Skeletal muscle cell (primary cell): ENCODE results near the gene WDR90.

Source experiments
- DNase-seq: peaks from one replicate; pipeline ENCODE4 v3.0.0-alpha.2; 2010; ENCODE audit warnings: low read depth
- H3K4me3 ChIP-seq: 2 replicates; pipeline ENCODE4 v1.5.1; 2011; ENCODE audit warnings: low read depth, mild to moderate bottlenecking, control low read depth, low read length, moderate library complexity

Gene WDR90

DNA sequence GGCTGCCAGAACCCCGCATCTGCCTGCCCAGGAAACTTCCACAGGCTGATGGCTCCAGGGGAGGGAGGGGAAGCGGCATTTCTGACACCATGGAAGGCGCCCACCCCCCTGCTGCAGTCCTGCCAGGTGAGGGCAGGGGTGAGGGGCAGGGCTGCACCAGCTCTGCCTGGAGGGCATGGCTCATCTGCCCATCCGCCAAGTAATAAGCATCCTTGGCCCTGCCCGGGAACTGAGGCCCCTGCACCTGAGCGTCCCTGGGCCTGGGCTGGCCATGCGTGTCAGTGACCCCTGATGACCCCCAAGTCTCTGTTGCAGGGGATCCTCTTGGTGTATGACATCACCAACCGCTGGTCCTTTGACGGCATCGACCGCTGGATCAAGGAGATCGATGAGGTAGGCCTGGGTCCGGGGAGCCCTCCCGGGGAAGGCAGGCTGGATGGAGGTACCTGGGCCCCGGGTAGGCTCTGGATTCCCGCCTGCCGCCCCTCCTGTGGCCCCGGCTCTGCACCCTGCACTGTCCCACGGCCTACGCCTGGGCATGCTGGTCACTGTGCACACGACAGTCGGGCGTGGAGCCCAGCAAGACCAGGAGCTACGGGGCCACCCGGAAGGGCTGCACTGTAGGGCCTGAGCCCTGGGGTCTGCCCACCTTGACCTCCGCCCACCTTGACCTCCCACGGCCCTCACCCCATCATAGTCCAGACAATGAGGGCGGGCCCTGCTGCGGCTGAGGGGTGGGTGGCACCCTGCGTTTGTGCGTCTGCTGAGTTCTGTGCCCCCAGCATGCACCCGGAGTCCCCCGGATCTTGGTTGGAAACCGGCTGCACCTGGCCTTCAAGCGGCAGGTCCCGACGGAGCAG lies 23.8 kb upstream of the WDR90 start:
- H3K4me3 ChIP-seq = no peak overlapping the region

DNA sequence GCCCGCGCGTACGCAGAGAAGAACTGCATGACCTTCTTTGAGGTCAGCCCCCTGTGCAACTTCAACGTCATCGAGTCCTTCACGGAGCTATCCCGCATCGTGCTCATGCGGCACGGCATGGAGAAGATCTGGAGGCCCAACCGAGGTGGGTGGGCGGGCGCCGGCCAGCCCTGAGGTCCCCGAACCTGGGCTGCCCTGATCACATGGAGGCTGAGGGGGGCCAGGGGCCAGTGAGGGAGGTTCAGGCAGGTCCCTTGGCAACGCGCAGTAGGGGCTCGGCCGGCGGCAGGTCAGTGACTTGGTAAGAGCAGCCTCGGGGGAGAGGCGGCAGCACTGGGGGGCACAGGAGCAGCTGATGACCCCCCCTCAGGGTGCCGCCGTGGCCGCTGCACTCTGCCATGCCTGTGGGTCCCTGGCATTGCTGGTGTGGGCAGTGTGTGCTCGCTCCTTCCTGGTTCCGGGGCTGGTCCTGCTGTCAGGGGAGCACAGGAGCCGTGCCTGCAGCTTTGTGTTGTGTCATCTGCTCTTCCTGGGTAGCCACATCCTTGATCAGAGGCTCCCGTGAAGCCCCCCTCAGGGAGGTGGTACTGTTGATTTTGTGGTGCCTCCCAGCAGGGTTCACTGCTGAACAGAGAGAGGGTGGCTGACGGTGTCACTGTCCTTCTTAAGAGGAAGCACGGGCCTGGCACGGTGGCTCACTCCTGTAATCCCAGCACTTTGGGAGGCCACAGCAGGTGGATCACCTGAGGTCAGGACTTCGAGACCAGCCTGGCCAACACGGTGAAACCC lies 23.0 kb upstream of the WDR90 start:
- DNase-seq = no peak
- H3K4me3 ChIP-seq = no peak overlapping the region

More for the DNA sequence above, 23.8 kb upstream of the WDR90 start:
- no peak for DNase-seq

DNA sequence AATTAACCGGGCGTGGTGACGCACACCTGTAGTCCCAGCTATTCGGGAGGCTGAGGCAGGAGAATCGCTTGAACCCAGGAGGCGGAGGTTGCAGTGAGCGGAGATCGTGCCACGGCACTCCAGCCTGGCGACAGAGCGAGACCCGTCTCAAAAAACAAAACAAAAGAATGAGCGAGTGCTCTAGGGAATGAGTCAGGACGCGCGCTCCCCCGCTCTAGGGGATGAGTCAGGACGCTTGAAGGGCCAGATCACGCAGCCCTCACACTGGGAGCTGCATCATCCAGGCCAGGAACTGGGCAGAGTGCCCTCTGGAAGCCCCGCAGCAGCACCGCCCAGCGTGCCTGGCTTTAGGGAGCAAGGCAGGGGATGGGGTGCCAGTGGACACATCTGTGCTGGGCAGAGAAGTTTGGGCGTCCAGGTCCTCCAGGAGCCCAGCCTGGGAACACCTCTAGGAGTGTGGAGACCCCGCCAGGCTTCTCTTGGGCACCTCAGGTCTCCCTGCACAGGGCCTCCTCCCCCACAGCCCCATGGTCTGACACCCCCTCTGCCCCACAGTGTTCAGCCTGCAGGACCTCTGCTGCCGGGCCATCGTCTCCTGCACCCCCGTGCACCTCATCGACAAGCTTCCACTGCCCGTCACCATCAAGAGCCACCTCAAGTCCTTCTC lies 22.2 kb upstream of the WDR90 start:
- H3K4me3 ChIP-seq = no peak overlapping the region
- peak; percentile 85 for DNase-seq

DNA sequence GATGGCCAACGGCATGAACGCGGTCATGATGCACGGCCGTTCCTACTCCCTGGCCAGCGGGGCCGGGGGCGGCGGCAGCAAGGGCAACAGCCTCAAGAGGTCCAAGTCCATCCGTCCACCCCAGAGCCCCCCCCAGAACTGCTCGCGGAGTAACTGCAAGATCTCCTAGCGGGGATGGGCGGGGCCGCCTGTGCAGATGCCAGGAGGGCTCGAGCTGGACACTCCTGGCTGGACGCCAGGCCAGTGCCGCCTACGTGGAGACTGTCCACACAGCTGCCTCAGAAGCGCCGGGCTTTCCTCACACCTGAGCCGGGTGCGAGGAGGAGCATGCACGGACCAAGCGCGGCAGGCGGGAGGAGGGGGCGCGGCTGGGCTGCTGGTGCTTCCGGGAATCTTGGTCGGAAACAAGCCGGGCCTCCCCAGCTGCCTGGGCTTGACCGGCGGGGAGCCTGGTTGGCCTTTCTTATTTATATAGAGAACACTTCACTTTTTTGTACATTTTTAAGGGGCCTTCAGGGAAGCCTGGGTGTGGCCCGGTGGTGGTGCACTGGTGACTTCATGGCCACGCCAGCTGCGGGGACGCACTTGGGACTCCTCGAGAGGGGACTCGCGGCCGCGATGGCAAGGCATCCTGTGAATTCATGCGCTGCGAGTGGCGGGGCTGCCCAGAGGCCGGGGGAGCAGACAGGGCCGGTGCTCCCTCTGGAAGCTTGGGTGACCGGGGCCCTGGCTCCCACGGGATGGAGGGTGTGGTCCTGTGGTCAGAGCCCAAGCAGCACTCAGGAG lies 21.5 kb upstream of the WDR90 start:
- H3K4me3 ChIP-seq = no peak overlapping the region

DNA sequence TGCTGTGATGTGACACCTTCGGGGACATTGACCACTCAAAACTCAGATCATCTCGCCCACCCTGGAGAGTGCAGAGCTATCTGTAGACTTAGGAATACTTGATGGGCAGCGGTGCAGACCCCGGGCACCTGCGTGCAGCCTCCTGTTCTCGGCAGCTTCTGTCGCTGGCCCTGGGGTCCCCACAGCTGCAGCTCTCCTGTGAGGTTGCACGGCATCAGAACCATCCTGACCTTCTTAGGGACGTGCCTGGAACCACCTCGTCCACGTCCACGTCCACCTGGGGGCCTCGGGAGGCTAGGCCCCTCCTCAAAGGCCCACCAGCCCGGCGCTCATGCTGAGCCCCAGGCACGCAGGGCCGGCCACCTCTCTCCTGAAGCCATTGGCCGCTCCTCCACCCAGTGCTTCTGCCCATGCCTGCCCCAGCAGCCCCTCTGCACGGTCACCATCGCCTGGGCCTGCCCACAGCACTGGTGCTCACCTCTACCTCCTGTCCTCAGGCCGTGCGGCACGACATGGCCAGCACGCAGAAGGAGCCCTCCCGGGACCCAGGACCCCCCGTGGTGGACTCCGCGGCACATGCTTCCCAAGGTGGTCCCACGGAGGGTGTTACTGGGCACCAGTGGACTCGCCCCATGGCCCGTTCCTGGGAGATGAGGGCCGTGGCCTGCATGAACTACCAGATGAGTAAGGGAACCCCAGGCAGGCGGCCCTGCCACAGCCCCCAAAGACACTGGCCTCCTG lies 20.7 kb upstream of the WDR90 start:
- DNase-seq = no peak
- H3K4me3 ChIP-seq = no peak overlapping the region

More for the DNA sequence above, 21.5 kb upstream of the WDR90 start:
- DNase-seq = no peak

DNA sequence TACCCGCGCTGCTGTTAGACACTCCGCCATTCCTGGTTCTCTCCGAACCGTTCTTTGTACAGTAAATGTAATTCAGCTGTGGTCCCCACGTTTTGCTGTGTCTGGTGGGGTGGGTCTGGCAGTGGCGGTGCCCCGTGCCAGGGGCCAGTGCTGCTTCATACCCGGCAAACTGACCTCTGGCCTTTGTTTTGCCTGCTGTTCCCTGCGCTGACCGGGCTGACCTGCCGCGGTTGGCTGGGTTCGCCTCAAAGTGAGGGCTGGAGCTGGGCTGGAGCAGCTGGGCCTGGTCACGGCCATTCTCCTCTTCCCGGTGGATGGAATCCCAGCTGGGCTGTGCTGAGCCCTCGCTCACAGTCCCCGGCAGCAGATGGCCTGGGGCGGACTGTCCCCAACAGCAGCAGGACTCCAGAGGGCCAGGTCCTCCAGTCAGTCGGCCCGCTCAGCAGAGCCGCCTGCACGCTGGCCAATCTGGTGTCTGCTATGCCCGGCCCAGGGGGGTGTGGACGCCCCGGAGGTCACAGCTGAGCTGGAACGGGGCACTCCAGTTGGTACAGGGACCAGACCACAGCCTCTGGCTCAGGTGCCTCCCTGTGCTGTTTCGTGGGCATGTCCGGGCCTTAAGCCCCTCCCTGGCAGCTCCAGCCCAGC lies 19.9 kb upstream of the WDR90 start:
- H3K4me3 ChIP-seq = no peak overlapping the region
- DNase-seq = no peak

DNA sequence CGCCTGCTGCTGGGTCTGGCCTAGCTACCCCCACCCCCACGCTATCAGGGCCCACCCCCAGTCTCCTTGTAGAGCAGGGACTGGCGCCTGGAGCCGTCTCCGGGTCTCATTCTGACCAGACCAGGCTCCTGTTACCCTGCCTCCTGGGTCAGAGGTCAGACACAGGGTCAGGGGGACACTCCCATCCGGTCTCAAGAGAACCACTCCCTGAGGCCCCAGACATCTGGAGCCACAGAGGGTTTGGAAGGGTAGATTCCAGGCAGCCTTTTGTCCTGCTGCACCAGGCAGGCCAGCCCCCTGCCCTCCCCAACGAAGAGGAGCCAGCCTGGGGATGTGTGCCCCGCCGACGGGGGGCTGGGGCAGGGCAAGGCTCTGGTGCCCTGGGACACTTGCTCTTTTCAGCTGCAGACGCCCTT lies 19.3 kb upstream of the WDR90 start:
- H3K4me3 ChIP-seq = no peak overlapping the region
- DNase-seq = no peak

DNA sequence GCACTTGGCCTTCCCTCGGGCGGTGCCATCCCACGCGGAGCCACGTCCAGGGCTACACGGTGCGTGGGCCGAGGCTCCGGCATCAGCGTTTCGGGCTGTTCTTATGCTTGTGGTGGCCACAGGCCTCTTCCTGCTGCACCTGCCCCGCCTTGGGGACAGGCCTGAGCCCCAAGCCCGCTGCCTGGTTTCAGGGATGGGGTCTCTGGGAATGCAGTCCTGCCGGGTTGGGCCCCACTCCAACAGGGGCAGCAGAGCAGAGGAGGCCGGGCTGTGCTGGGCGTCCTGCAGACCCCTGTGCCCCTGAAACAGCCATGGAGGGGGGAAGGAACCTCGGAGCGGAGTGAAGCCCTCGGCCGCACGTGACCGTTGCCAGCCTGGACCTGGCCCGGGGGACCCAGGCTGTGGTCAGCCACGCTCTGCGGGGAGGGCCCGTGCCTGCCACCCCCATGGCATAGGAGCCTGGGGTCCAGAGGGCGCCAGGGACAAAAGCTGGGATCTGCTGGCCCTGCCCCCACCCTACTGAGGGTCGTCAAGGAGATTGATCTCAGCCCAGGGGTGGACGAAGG lies 18.8 kb upstream of the WDR90 start:
- no peak overlapping the region for H3K4me3 ChIP-seq
- no peak for DNase-seq

DNA sequence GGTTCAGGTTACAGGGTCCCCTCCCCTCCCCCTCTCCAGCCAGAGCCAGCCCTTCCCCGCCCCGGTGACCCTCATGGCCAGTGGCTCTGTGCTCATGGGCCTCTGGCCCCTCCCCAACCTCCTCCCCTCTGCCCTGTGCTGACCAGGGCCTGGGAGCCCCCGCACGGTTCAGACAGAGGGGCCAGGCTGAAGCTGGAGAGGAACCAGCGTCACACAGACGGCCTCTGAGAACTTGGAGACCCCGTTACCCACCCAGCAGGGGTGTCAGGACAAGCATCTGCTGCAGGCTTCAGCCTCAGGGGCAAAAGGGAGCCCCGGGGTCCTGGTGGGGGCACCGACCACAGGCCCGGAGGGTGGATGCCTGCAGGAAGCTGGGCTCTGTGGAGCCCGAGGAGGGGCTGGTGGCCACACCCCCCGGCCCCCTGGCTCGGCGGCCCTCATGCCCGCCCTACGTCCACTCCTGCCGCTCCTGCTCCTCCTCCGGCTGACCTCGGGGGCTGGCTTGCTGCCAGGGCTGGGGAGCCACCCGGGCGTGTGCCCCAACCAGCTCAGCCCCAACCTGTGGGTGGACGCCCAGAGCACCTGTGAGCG lies 18.3 kb upstream of the WDR90 start, which contains the start of gene WFIKKN1:
WFIKKN1 (plus strand) TSS at position 171 of the 591 bp plus-strand sequence; CDS start at position 440, 269 bp downstream.
- H3K4me3 ChIP-seq = no peak within 1 kb of the TSS
- no peak for DNase-seq

DNA sequence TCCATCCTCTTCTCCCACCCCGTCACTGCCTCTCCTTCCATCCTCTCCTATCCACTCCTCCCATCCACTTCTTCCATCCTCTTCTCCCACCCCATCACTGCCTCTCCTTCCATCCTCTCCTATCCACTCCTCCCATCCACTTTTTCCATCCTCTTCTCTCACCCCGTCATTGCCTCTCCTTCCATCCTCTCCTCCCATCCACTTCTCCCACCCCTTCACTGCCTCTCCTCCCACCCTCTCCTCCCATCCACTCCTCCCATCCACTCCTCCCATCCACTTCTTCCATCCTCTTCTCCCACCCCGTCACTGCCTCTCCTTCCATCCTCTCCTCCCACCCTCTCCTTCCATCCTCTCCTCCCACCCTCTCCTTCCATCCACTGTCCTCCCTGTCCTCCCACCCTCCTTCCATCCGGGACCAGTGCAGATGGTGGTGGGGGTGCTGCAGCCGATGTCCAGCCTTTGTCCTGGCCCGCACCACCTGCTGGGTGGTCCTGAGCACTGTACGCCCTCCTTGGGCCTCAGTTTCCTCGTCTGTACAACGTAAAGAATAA lies 17.3 kb upstream of the WDR90 start:
- H3K4me3 ChIP-seq = no peak overlapping the region
- no peak for DNase-seq

DNA sequence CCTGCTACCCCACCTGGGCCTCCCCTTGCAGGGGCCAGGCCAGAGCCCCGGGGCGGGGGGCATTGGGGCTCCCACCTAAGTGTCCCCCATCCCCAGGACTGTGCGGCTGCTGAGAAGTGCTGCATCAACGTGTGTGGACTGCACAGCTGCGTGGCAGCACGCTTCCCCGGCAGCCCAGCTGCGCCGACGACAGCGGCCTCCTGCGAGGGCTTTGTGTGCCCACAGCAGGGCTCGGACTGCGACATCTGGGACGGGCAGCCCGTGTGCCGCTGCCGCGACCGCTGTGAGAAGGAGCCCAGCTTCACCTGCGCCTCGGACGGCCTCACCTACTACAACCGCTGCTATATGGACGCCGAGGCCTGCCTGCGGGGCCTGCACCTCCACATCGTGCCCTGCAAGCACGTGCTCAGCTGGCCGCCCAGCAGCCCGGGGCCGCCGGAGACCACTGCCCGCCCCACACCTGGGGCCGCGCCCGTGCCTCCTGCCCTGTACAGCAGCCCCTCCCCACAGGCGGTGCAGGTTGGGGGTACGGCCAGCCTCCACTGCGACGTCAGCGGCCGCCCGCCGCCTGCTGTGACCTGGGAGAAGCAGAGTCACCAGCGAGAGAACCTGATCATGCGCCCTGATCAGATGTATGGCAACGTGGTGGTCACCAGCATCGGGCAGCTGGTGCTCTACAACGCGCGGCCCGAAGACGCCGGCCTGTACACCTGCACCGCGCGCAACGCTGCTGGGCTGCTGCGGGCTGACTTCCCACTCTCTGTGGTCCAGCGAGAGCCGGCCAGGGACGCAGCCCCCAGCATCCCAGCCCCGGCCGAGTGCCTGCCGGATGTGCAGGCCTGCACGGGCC lies 16.5 kb upstream of the WDR90 start:
- no peak overlapping the region for H3K4me3 ChIP-seq
- no peak for DNase-seq

DNA sequence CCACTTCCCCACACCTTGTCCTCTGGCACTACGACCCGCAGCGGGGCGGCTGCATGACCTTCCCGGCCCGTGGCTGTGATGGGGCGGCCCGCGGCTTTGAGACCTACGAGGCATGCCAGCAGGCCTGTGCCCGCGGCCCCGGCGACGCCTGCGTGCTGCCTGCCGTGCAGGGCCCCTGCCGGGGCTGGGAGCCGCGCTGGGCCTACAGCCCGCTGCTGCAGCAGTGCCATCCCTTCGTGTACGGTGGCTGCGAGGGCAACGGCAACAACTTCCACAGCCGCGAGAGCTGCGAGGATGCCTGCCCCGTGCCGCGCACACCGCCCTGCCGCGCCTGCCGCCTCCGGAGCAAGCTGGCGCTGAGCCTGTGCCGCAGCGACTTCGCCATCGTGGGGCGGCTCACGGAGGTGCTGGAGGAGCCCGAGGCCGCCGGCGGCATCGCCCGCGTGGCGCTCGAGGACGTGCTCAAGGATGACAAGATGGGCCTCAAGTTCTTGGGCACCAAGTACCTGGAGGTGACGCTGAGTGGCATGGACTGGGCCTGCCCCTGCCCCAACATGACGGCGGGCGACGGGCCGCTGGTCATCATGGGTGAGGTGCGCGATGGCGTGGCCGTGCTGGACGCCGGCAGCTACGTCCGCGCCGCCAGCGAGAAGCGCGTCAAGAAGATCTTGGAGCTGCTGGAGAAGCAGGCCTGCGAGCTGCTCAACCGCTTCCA lies 15.7 kb upstream of the WDR90 start:
- H3K4me3 ChIP-seq = no peak overlapping the region
- no peak for DNase-seq

DNA sequence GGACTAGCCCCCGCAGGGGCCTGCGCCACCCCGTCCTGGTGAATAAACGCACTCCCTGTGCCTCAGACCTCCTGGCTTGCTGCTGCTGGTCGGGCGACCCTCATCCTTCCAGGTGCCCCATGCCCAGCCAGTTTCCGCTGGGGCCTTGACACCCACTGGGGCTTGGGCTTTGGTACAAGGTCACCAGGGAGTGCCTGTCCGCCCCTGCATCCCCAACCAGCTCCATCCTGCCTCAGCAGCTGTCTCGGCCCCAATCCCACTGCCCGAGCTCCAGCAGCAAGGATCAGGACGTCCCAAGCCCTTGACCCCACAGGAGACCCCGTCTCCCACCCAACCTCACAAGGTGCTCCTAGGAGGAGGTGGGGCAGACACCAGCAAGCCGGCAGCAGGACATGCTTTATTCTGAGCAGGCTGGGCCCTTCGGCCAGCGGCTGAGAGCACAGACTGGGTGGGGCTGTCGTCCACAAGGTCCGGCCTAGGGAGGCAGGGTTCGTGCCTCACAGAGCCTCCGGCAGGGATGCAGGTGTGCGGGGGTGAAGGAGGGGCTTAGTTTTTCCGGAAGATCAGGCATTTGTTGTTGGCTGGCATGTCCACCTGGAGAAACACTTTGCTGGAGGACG lies 15.0 kb upstream of the WDR90 start:
- no peak overlapping the region for H3K4me3 ChIP-seq
- no peak for DNase-seq

DNA sequence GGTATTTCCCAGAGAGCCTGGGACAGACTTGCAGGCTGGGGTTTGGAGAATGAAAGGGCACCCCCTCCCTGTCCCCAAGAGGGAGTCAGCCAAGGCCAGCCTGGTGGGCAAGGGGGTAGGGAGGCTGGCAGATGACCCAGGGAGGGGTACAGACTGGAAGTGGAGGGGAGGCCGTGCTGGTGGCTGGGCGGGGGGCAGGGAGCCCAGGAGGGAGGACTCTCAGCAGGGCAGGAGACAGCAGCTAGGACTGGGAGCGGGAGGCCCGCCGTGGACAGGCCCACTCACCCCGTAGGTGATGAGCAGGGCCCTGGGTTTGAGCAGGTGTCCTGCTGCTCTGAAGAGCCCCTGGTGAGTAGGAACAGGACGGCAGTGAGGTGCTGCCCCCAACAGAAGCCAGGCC lies 14.2 kb upstream of the WDR90 start:
- H3K4me3 ChIP-seq = peak overlapping the region; percentile 83

DNA sequence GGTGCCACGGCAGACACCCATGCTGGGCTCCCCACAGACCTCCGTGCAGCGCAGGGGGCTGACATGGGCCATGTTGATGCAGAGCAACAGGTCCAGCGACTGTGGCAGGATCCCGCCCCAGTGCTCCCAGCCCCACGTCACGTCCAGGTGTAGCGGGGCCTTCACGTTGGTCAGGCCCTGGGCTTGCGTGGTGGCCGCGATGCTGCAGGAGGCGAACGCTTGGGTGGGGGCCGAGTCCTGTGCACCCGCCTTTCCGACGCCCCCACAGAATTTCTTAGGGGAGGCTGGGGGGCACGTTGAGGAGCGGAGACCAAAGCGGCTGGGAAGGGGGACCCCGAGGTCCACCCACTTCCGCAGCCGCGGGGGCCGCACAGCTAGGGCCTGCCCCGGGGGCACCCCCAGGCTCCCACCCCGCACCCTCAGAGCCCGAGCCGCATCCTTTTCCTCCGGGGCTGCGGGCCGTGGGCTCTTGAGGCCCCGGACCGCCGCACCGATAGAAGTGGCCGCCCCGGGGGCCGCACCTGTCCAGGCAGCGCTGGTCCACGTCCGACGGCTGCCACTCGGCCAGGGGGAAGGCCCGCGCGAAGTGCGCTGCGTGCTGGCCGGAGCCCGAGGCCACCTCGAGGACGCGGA lies 13.5 kb upstream of the WDR90 start:
- peak overlapping the region; percentile 83 for H3K4me3 ChIP-seq
- DNase-seq = no peak

More for the DNA sequence above, 14.2 kb upstream of the WDR90 start:
- DNase-seq = no peak
